SKM-1 treated with dmso at 0.1 percent for 144 hours (cell line): ENCODE measurements around the gene SLAMF1.
A peak's percentile ranks its signal among the peaks of the same experiment; 100 is the strongest.
"Not testable (repeated sequence)": the region's sequence is repeated elsewhere in the genome, so short reads cannot be mapped to it uniquely, and the experiment has no call there.

Experiments
- DNase-seq: peaks from one replicate; lab custom pipeline; 2025; ENCODE audit not compliant: unreplicated experiment; lab: John Stamatoyannopoulos, UW

The SLAMF1 gene

GRCh38 chr1:160665330-160666078 is 18.7 kb upstream of the SLAMF1 start:
- DNase-seq: peak; percentile 94

- no peak for DNase-seq
These were observed 17.8 kb upstream of the SLAMF1 start for GRCh38 chr1:160664573-160665051.

GRCh38 chr1:160662910-160663309 is 16.1 kb upstream of the SLAMF1 start:
- DNase-seq: no peak

GRCh38 chr1:160659566-160659965 is 12.7 kb upstream of the SLAMF1 start:
- DNase-seq: no peak

- no peak for DNase-seq
These were observed 12.0 kb upstream of the SLAMF1 start for GRCh38 chr1:160658814-160659193.

GRCh38 chr1:160658162-160658813 is 11.4 kb upstream of the SLAMF1 start:
- DNase-seq: no peak

- DNase-seq: no peak
These were observed 10.5 kb upstream of the SLAMF1 start for GRCh38 chr1:160657250-160657781.

- DNase-seq: no peak
These were observed 9.9 kb upstream of the SLAMF1 start for GRCh38 chr1:160656737-160657136.

GRCh38 chr1:160653620-160654016 is 6.8 kb upstream of the SLAMF1 start:
- no peak for DNase-seq

GRCh38 chr1:160652924-160653619 is 6.2 kb upstream of the SLAMF1 start:
- no peak for DNase-seq

GRCh38 chr1:160652065-160652641 is 5.3 kb upstream of the SLAMF1 start:
- not testable (repeated sequence) for DNase-seq

GRCh38 chr1:160651433-160652064 is 4.7 kb upstream of the SLAMF1 start:
- no peak for DNase-seq

- no peak for DNase-seq
These were observed 481 bp upstream of the SLAMF1 start for GRCh38 chr1:160647329-160647720.

- DNase-seq: no peak
These were observed 664 bp downstream of the SLAMF1 start for GRCh38 chr1:160646180-160646579.

GRCh38 chr1:160645386-160646130 is 1.3 kb downstream of the SLAMF1 start:
- no peak for DNase-seq

GRCh38 chr1:160644399-160644798 is 2.4 kb downstream of the SLAMF1 start:
- DNase-seq: no peak

GRCh38 chr1:160643138-160643537 is 3.7 kb downstream of the SLAMF1 start:
- DNase-seq: no peak

GRCh38 chr1:160642281-160642644 is 4.6 kb downstream of the SLAMF1 start:
- no peak for DNase-seq

- DNase-seq: peak; percentile 14
These were observed 5.2 kb downstream of the SLAMF1 start for GRCh38 chr1:160641323-160642280.
